C1 segment of cervical spinal cord (tissue), 14 donors: ENCODE results near the gene CAPN15.
"Not testable (repeated sequence)": the region's sequence is repeated elsewhere in the genome, so short reads cannot be mapped to it uniquely, and the experiment has no call there.

Source experiments
- DNase-seq, 14 donors: peaks; one replicate each; lab custom pipeline; 2025; lab: John Stamatoyannopoulos, UW

Gene CAPN15

GRCh38 chr16:527015-527903 lies at the start of gene CAPN15:
Gene CAPN15 (plus strand): TSS chr16:527712. CDS start chr16:546839, 19,127 bp downstream.
- peak; percentile 38 to 96 (median 84) for DNase-seq

GRCh38 chr16:478287-478686 lies 49.2 kb upstream of the CAPN15 start:
- DNase-seq, result not testable (repeated sequence)

- DNase-seq, result no peak
Observed at GRCh38 chr16:482468-483185, 44.9 kb upstream of the CAPN15 start.

GRCh38 chr16:483341-484075 lies 44.0 kb upstream of the CAPN15 start:
- peak in 7 of 14 donors; percentile 11 to 45 (median 28) for DNase-seq

GRCh38 chr16:489606-490005 lies 37.9 kb upstream of the CAPN15 start:
- no peak for DNase-seq

GRCh38 chr16:490768-491167 lies 36.7 kb upstream of the CAPN15 start:
- DNase-seq, result peak in 1 of 14 donors; percentile 38

- no peak for DNase-seq
Observed at GRCh38 chr16:491220-491919, 36.1 kb upstream of the CAPN15 start.

- peak in 1 of 14 donors; percentile 20 for DNase-seq
Observed at GRCh38 chr16:492211-492875, 35.2 kb upstream of the CAPN15 start.

GRCh38 chr16:494676-495075 lies 32.8 kb upstream of the CAPN15 start:
- DNase-seq, result not testable (repeated sequence)

- DNase-seq, result no peak
Observed at GRCh38 chr16:495127-495748, 32.3 kb upstream of the CAPN15 start.

- DNase-seq, result no peak
Observed at GRCh38 chr16:496097-496886, 31.2 kb upstream of the CAPN15 start.

- DNase-seq, result no peak
Observed at GRCh38 chr16:497258-497657, 30.3 kb upstream of the CAPN15 start.

- DNase-seq, result no peak
Observed at GRCh38 chr16:499924-500323, 27.6 kb upstream of the CAPN15 start.

- DNase-seq, result no peak
Observed at GRCh38 chr16:500709-501108, 26.8 kb upstream of the CAPN15 start.

GRCh38 chr16:502179-502943 lies 25.2 kb upstream of the CAPN15 start:
- no peak for DNase-seq

- no peak for DNase-seq
Observed at GRCh38 chr16:503150-504071, 24.1 kb upstream of the CAPN15 start.

GRCh38 chr16:505479-506245 lies 21.9 kb upstream of the CAPN15 start:
- no peak for DNase-seq
